HuH-7 (cell line): ENCODE measurements around the gene ERBB4.
"Not testable (repeated sequence)": the region's sequence is repeated elsewhere in the genome, so short reads cannot be mapped to it uniquely, and the experiment has no call there.

ENCODE experiments used
- DNase-seq: peaks from one replicate; pipeline ENCODE4 v3.0.0; 2011; ENCODE audit warnings: low spot score

ERBB4 gene

GRCh38 chr2:212299333-212299732, 239.3 kb downstream of the ERBB4 start:
- DNase-seq = no peak

- no peak for DNase-seq
These were observed 243.0 kb downstream of the ERBB4 start for GRCh38 chr2:212295571-212295970.

GRCh38 chr2:212294816-212295215, 243.8 kb downstream of the ERBB4 start:
- no peak for DNase-seq

GRCh38 chr2:212289301-212289700, 249.3 kb downstream of the ERBB4 start:
- DNase-seq = no peak

- no peak for DNase-seq
These were observed 250.3 kb downstream of the ERBB4 start for GRCh38 chr2:212288308-212288707.

- DNase-seq = no peak
These were observed 254.4 kb downstream of the ERBB4 start for GRCh38 chr2:212284166-212284565.

- DNase-seq = no peak
These were observed 255.8 kb downstream of the ERBB4 start for GRCh38 chr2:212282671-212283261.

- no peak for DNase-seq
These were observed 261.8 kb downstream of the ERBB4 start for GRCh38 chr2:212276813-212277212.

- no peak for DNase-seq
These were observed 264.4 kb downstream of the ERBB4 start for GRCh38 chr2:212274215-212274614.

- DNase-seq = no peak
These were observed 267.0 kb downstream of the ERBB4 start for GRCh38 chr2:212271583-212271982.

GRCh38 chr2:212269005-212269404, 269.6 kb downstream of the ERBB4 start:
- DNase-seq = no peak

GRCh38 chr2:212266297-212266696, 272.3 kb downstream of the ERBB4 start:
- DNase-seq = no peak

- no peak for DNase-seq
These were observed 272.8 kb downstream of the ERBB4 start for GRCh38 chr2:212265777-212266176.

GRCh38 chr2:212264187-212264586, 274.4 kb downstream of the ERBB4 start:
- no peak for DNase-seq

GRCh38 chr2:212259226-212259625, 279.4 kb downstream of the ERBB4 start:
- no peak for DNase-seq

GRCh38 chr2:212254339-212254738, 284.3 kb downstream of the ERBB4 start:
- no peak for DNase-seq

- no peak for DNase-seq
These were observed 289.2 kb downstream of the ERBB4 start for GRCh38 chr2:212249451-212249850.

- DNase-seq = no peak
These were observed 292.7 kb downstream of the ERBB4 start for GRCh38 chr2:212245880-212246279.

- DNase-seq = no peak
These were observed 295.9 kb downstream of the ERBB4 start for GRCh38 chr2:212242724-212243123.

GRCh38 chr2:212238152-212238551, 300.4 kb downstream of the ERBB4 start:
- not testable (repeated sequence) for DNase-seq

- no peak for DNase-seq
These were observed 301.1 kb downstream of the ERBB4 start for GRCh38 chr2:212237350-212238095.

- no peak for DNase-seq
These were observed 309.8 kb downstream of the ERBB4 start for GRCh38 chr2:212228743-212229171.

- DNase-seq = peak; percentile 4
These were observed 310.8 kb downstream of the ERBB4 start for GRCh38 chr2:212227755-212228154.

- no peak for DNase-seq
These were observed 312.5 kb downstream of the ERBB4 start for GRCh38 chr2:212226114-212226513.
